ENCODE data around the gene TNFSF12.

DNA sequence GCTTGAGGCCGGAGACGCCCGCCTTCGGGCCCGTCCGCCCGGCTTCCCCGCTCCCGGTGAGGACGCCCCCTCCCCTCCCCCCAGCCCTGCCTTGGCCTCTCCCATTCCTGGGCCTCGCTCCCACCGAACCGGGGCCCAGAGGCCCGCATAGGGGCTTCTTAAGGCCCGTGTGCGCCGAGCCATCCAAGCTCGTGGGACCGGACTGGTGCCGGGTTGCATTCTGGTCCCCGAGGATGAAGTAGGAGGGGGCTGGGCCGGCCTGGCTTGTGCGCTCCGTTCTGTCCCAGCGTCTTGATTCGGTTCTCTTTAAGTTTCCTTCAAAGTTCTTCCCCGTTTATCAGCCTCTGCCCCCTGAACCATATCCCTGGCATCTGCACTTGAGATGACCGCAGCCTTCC is 13.3 kb downstream of the TNFSF12 start:
- TF ChIP-seq CTCF (optimal IDR thresholded peaks at IDR 0.05 in 1 of 3, IDR thresholded peaks at IDR 0.05 in 1 of 3, conservative IDR thresholded peaks at IDR 0.05 in 1 of 3; ENCODE audit: extremely low read depth in 1 of 3, insufficient read depth in 2 of 3, low read length in 3 of 3) (no peak), EZH2 (IDR thresholded peaks at IDR 0.05; ENCODE audit: low read length) (no peak)
